Liver (tissue), 3 donors: ENCODE measurements around the gene ABCD3.

Source experiments
- CTCF ChIP-seq: fragments of 150-350 bp; IDR thresholded peaks from 2 replicates; pipeline ENCODE4 v1.5.1; 2017; ENCODE audit warnings: improper control_type of control experiment, low read depth, low read length; ENCODE audit not compliant: missing input control
- EGR1 ChIP-seq, 2 donors: IDR thresholded peaks; 2 replicates each; pipeline ENCODE4 v1.6.1; 2016 to 2018; ENCODE audit warnings: antibody characterized with exemption in 2 of 2, low read depth in 2 of 2
- HNF4A ChIP-seq, 2 donors: conservative IDR thresholded peaks; 2 replicates each; pipeline ENCODE4 v1.6.1; 2016; ENCODE audit warnings: antibody characterized with exemption in 2 of 2, mild to moderate bottlenecking in 2 of 2
- REST ChIP-seq: IDR thresholded peaks from 2 replicates; pipeline ENCODE4 v1.6.1; 2016; ENCODE audit warnings: antibody characterized with exemption, mild to moderate bottlenecking
- donor health status: healthy.
- donor health status: healthy.

GRCh38 chr1:94463765-94464330, 45.7 kb downstream of the ABCD3 start:
- no peak for TF ChIP-seq EGR1 (IDR thresholded peaks at IDR 0.05; ENCODE audit: low read depth in 2 of 2)
- TF ChIP-seq REST: no peak
- TF ChIP-seq CTCF: peak; percentile 66
- TF ChIP-seq HNF4A (conservative IDR thresholded peaks at IDR 0.05): no peak
